ENCODE results near the gene EPHB2. TPM values are rescaled to one million over a fixed set of nuclear protein-coding genes. Genes with fewer than 3 reads are reported as not detected.

The EPHB2 gene
- total and polyA plus RNA-seq, 2 donors (not counting 1 experiment from before 2014, with no cell fraction given) = 0.07 to 0.39 TPM

DNA sequence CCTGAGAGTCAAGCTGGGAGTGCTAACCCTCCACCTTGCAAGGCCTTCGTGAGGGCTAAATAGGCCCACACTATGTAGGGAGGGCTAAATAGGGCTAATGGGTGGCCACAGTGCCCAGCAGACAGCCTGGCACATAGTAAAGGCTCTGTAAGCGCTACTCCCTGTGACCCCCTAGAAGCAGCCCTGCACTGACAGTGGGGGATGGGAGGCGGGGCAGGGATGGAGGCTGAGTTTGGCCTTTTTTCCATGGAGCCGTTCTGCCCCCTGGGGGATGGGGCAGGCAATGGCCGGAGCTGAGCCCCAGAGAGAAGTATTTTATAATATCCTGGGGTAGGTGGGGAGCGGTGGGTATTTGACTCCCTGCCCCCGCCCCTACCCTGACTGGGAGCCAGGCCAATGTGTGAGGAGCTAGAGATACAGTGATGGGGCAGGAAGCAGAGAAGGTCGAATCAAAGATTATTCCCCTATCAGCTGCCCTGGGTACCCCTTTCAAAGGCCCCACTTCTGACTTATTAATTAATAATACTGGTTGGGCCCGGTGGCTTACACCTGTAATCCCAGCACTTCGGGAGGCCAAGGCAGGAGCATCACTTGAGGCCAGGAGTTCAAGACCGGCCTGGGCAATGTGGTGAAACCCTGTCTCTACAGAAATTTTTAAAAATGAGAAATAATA, 219.7 kb downstream of the EPHB2 start:
- Histone ChIP-seq H3K9ac (ENCODE audit: low read length) (no peak overlapping the region), H3K4me1 (ENCODE audit: control insufficient read depth in 2 of 2, insufficient read depth in 2 of 2, low read length in 2 of 2) (no peaks in the 10 kb centered on the region), H3K9me3 (ENCODE audit: control extremely low read depth in 1 of 3, control insufficient read depth in 2 of 3, insufficient read depth in 1 of 3, low read length in 2 of 3) (no peaks in the 10 kb centered on the region), H3K79me2 (ENCODE audit: control insufficient read depth, insufficient read depth, low read length) (no peaks in the 10 kb centered on the region), H4K20me1 (ENCODE audit: control insufficient read depth, insufficient read depth, low read length, poor library complexity, severe bottlenecking) (no peaks in the 10 kb centered on the region), H3K27me3 (replicated peaks in 1 of 4; ENCODE audit: control extremely low read depth in 1 of 4, control insufficient read depth in 3 of 4, insufficient read depth in 4 of 4, low read length in 3 of 4) (peaks cover 0 to 2% (median 0%) of the 10 kb centered on the region in 4 experiments), H2AFZ (ENCODE audit: insufficient read depth, low read depth, low read length, poor library complexity, severe bottlenecking) (no peak overlapping the region), H3K4me3 (ENCODE audit: control extremely low read depth in 1 of 5, extremely low read depth in 1 of 5, insufficient read depth in 1 of 5, low read depth in 2 of 5, low read length in 4 of 5) (no peak overlapping the region), H3K27ac (ENCODE audit: low read length in 2 of 2) (no peak overlapping the region), H3K36me3 (replicated peaks in 1 of 2; ENCODE audit: control extremely low read depth in 1 of 2, control insufficient read depth in 1 of 2, extremely low read depth in 1 of 2, insufficient read depth in 2 of 2, low read length in 1 of 2) (no peaks in the 10 kb centered on the region), H3K4me2 (replicated peaks; ENCODE audit: low read depth, low read length, poor library complexity, severe bottlenecking) (no peak overlapping the region)
- intact Hi-C loops (cut with micrococcal nuclease) = no loop called here
- no peak overlapping the region for H3K27ac Mint-ChIP-seq
- peaks cover 16% of the 10 kb centered on the region for H3K27me3 Mint-ChIP-seq
- ChIA-PET CTCF (interaction anchor here (0.6 to 1.4 kb wide), 4 partner anchors 10 to 227 kb away, joined by 3 to 4 read pairs (median 3); no protein-coding TSS in a partner anchor), POLR2A (no interaction called here)
- ATAC-seq (ENCODE audit: low read depth) (no peak), DNase-seq (peak; percentile 17)
- no peak overlapping the region for H3K4me3 Mint-ChIP-seq
- TF ChIP-seq, protein P1, sequence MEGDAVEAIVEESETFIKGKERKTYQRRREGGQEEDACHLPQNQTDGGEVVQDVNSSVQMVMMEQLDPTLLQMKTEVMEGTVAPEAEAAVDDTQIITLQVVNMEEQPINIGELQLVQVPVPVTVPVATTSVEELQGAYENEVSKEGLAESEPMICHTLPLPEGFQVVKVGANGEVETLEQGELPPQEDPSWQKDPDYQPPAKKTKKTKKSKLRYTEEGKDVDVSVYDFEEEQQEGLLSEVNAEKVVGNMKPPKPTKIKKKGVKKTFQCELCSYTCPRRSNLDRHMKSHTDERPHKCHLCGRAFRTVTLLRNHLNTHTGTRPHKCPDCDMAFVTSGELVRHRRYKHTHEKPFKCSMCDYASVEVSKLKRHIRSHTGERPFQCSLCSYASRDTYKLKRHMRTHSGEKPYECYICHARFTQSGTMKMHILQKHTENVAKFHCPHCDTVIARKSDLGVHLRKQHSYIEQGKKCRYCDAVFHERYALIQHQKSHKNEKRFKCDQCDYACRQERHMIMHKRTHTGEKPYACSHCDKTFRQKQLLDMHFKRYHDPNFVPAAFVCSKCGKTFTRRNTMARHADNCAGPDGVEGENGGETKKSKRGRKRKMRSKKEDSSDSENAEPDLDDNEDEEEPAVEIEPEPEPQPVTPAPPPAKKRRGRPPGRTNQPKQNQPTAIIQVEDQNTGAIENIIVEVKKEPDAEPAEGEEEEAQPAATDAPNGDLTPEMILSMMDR (IDR thresholded peaks at IDR 0.05) = peak; percentile 25
- no peak for TF ChIP-seq EZH2 (IDR thresholded peaks at IDR 0.05; ENCODE audit: borderline replicate concordance, insufficient read depth, low read depth, low read length, poor library complexity, severe bottlenecking)
- H3K4me1 Mint-ChIP-seq = no peaks in the 10 kb centered on the region
- WGBS (ENCODE audit: insufficient coverage) = 49% methylated on average over 6 of the region's 11 CpGs
- H3K9me3 Mint-ChIP-seq (ENCODE audit: insufficient read depth) = no peaks in the 10 kb centered on the region

DNA sequence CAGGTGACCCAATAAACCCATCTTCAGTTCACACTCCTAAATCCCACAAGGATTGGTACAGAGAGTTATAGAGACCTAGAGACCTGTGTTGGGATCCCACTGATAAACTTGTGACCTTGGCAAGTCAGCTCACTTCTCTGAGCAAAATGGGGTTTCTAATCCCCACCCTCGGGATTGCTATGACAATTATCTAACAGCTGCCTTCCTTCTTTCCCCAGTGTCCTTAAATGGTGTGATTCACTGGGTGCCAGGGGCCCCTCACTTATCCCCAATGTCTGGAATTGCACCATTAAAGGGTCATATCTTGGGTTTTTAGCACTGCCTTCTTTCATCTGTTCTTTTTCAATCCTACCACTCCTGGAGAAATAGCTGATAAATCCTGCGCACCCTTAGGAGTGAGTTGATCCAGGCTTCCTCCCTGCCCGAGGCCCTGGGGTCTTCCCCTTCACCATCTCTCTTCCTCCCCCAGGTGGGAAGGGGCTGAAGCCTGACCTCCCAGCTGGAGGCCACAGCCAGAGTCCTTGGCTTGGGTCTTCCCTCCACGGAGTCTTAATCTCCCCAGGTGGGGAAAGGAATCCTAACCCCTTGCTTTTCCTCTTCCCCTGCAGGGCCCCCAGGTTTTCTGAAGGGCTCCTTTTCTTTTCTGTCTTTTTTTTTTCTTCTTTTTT, 222.3 kb downstream of the EPHB2 start:
- no peak for DNase-seq
- Mint-ChIP-seq H3K4me3 (no peak overlapping the region), H3K9me3 (ENCODE audit: insufficient read depth) (peaks cover 4% of the 10 kb centered on the region), H3K27ac (no peak overlapping the region), H3K4me1 (no peaks in the 10 kb centered on the region), H3K27me3 (peaks cover 7% of the 10 kb centered on the region)
- H3K9me3 ChIP-seq (ENCODE audit: control extremely low read depth in 1 of 3, control insufficient read depth in 2 of 3, insufficient read depth in 1 of 3, low read length in 2 of 3) = no peaks in the 10 kb centered on the region
- H3K4me3 ChIP-seq (ENCODE audit: control extremely low read depth in 1 of 5, extremely low read depth in 1 of 5, insufficient read depth in 1 of 5, low read depth in 2 of 5, low read length in 4 of 5) = no peak overlapping the region
- no peaks in the 10 kb centered on the region for H3K36me3 ChIP-seq (replicated peaks in 1 of 2; ENCODE audit: control extremely low read depth in 1 of 2, control insufficient read depth in 1 of 2, extremely low read depth in 1 of 2, insufficient read depth in 2 of 2, low read length in 1 of 2)
- H4K20me1 ChIP-seq (ENCODE audit: control insufficient read depth, insufficient read depth, low read length, poor library complexity, severe bottlenecking) = no peaks in the 10 kb centered on the region
- intact Hi-C loops (cut with micrococcal nuclease) = no loop called here
- H3K9ac ChIP-seq (ENCODE audit: low read length) = no peak overlapping the region
- no peaks in the 10 kb centered on the region for H3K79me2 ChIP-seq (ENCODE audit: control insufficient read depth, insufficient read depth, low read length)
- TF ChIP-seq, protein P1 (IDR thresholded peaks at IDR 0.05) = no peak
- TF ChIP-seq EZH2 (IDR thresholded peaks at IDR 0.05; ENCODE audit: borderline replicate concordance, insufficient read depth, low read depth, low read length, poor library complexity, severe bottlenecking) = no peak
- H3K27ac ChIP-seq (ENCODE audit: low read length in 2 of 2) = no peak overlapping the region
- H3K4me2 ChIP-seq (replicated peaks; ENCODE audit: low read depth, low read length, poor library complexity, severe bottlenecking) = no peak overlapping the region
- ChIA-PET POLR2A (no interaction called here), CTCF (no interaction called here)
- no peak overlapping the region for H2AFZ ChIP-seq (ENCODE audit: insufficient read depth, low read depth, low read length, poor library complexity, severe bottlenecking)
- WGBS (ENCODE audit: insufficient coverage) = 30% methylated on average over 3 of the region's 4 CpGs
- no peak for ATAC-seq (ENCODE audit: low read depth)
- H3K27me3 ChIP-seq (replicated peaks in 1 of 4; ENCODE audit: control extremely low read depth in 1 of 4, control insufficient read depth in 3 of 4, insufficient read depth in 4 of 4, low read length in 3 of 4) = peaks cover 0 to 2% (median 0%) of the 10 kb centered on the region in 4 experiments
- H3K4me1 ChIP-seq (ENCODE audit: control insufficient read depth in 2 of 2, insufficient read depth in 2 of 2, low read length in 2 of 2) = no peaks in the 10 kb centered on the region

All from B cell (primary cell).